ENCODE results near the gene TAF11L14.
"Not testable (repeated sequence)": the region's sequence is repeated elsewhere in the genome, so short reads cannot be mapped to it uniquely, and the experiment has no call there.

GRCh38 chr5:17590860-17591259, 43.4 kb upstream of the TAF11L14 start, which contains the start of gene TAF11L8:
- TF ChIP-seq POLR2A (IDR thresholded peaks at IDR 0.05; ENCODE audit: low read length); GATA1 (IDR thresholded peaks at IDR 0.05; ENCODE audit: low read depth, low read length): not testable (repeated sequence)
